Measurements from ENCODE around the gene R3HDM2. TPM values are rescaled to one million over a fixed set of nuclear protein-coding genes. Genes with fewer than 3 reads are reported as not detected.

R3HDM2 gene
- total and polyA plus RNA-seq, 2 donors (not counting 1 experiment from before 2014, with no cell fraction given): 21.3 to 22.8 TPM

GRCh38 chr12:57386187-57386720 lies 44.6 kb downstream of the R3HDM2 start:
- Histone ChIP-seq H3K36me3 (ENCODE audit: control insufficient read depth, insufficient read depth, low read length) (no peaks in the 10 kb centered on the region), H4K20me1 (ENCODE audit: control insufficient read depth, extremely low read depth, insufficient read depth, low read length) (no peaks in the 10 kb centered on the region), H2AFZ (ENCODE audit: low read length) (no peak overlapping the region), H3K4me2 (ENCODE audit: extremely low read depth, insufficient read depth, low read length) (no peak overlapping the region), H3K9ac (ENCODE audit: insufficient read depth, low read length) (no peak overlapping the region), H3K27me3 (ENCODE audit: control insufficient read depth, insufficient read depth, low read length) (no peaks in the 10 kb centered on the region), H3K79me2 (ENCODE audit: control insufficient read depth, insufficient read depth, low read length) (no peaks in the 10 kb centered on the region), H3K4me1 (ENCODE audit: control insufficient read depth, extremely low read depth, insufficient read depth, low read length) (peaks cover 13% of the 10 kb centered on the region), H3K27ac (ENCODE audit: insufficient read depth, low read length) (no peak overlapping the region), H3K9me3 (ENCODE audit: control insufficient read depth, insufficient read depth, low read depth, low read length) (no peaks in the 10 kb centered on the region), H3K4me3 (replicated peaks in 1 of 4; ENCODE audit: control extremely low read depth in 1 of 4, insufficient read depth in 1 of 4, low read depth in 3 of 4, low read length in 4 of 4) (no peak overlapping the region)
- DNase-seq (ENCODE audit: low read depth in 2 of 2): no peak
- no peak for TF ChIP-seq CTCF (conservative IDR thresholded peaks at IDR 0.05 in 1 of 2, IDR thresholded peaks at IDR 0.05 in 1 of 2; ENCODE audit: low read depth in 1 of 2, low read length in 2 of 2)
- TF ChIP-seq EZH2 (IDR thresholded peaks at IDR 0.05; ENCODE audit: low read length, missing control alignments): no peak

- no peak for DNase-seq (ENCODE audit: low read depth in 2 of 2)
- TF ChIP-seq CTCF (conservative IDR thresholded peaks at IDR 0.05 in 1 of 2, IDR thresholded peaks at IDR 0.05 in 1 of 2; ENCODE audit: low read depth in 1 of 2, low read length in 2 of 2): no peak
- no peak for TF ChIP-seq EZH2 (IDR thresholded peaks at IDR 0.05; ENCODE audit: low read length, missing control alignments)
- no peak overlapping the region for H3K4me2 ChIP-seq (ENCODE audit: extremely low read depth, insufficient read depth, low read length)
- no peak overlapping the region for H2AFZ ChIP-seq (ENCODE audit: low read length)
- H4K20me1 ChIP-seq (ENCODE audit: control insufficient read depth, extremely low read depth, insufficient read depth, low read length): no peaks in the 10 kb centered on the region
- H3K9me3 ChIP-seq (ENCODE audit: control insufficient read depth, insufficient read depth, low read depth, low read length): no peaks in the 10 kb centered on the region
- H3K4me1 ChIP-seq (ENCODE audit: control insufficient read depth, extremely low read depth, insufficient read depth, low read length): peaks cover 13% of the 10 kb centered on the region
- H3K36me3 ChIP-seq (ENCODE audit: control insufficient read depth, insufficient read depth, low read length): no peaks in the 10 kb centered on the region
- no peak overlapping the region for H3K9ac ChIP-seq (ENCODE audit: insufficient read depth, low read length)
- no peak overlapping the region for H3K4me3 ChIP-seq (replicated peaks in 1 of 4; ENCODE audit: control extremely low read depth in 1 of 4, insufficient read depth in 1 of 4, low read depth in 3 of 4, low read length in 4 of 4)
- H3K27ac ChIP-seq (ENCODE audit: insufficient read depth, low read length): no peak overlapping the region
- H3K79me2 ChIP-seq (ENCODE audit: control insufficient read depth, insufficient read depth, low read length): no peaks in the 10 kb centered on the region
- no peaks in the 10 kb centered on the region for H3K27me3 ChIP-seq (ENCODE audit: control insufficient read depth, insufficient read depth, low read length)
These were observed 45.3 kb downstream of the R3HDM2 start for GRCh38 chr12:57385586-57385985.

- TF ChIP-seq EZH2 (IDR thresholded peaks at IDR 0.05; ENCODE audit: low read length, missing control alignments) (no peak), CTCF (conservative IDR thresholded peaks at IDR 0.05 in 1 of 2, IDR thresholded peaks at IDR 0.05 in 1 of 2; ENCODE audit: low read depth in 1 of 2, low read length in 2 of 2) (no peak)
- H3K4me3 ChIP-seq (replicated peaks in 1 of 4; ENCODE audit: control extremely low read depth in 1 of 4, insufficient read depth in 1 of 4, low read depth in 3 of 4, low read length in 4 of 4): no peak overlapping the region
- H4K20me1 ChIP-seq (ENCODE audit: control insufficient read depth, extremely low read depth, insufficient read depth, low read length): no peaks in the 10 kb centered on the region
- DNase-seq (ENCODE audit: low read depth in 2 of 2): no peak
- no peaks in the 10 kb centered on the region for H3K9me3 ChIP-seq (ENCODE audit: control insufficient read depth, insufficient read depth, low read depth, low read length)
- no peak overlapping the region for H3K4me2 ChIP-seq (ENCODE audit: extremely low read depth, insufficient read depth, low read length)
- H2AFZ ChIP-seq (ENCODE audit: low read length): no peak overlapping the region
- H3K27ac ChIP-seq (ENCODE audit: insufficient read depth, low read length): no peak overlapping the region
- no peak overlapping the region for H3K9ac ChIP-seq (ENCODE audit: insufficient read depth, low read length)
- peaks cover 5% of the 10 kb centered on the region for H3K4me1 ChIP-seq (ENCODE audit: control insufficient read depth, extremely low read depth, insufficient read depth, low read length)
- H3K36me3 ChIP-seq (ENCODE audit: control insufficient read depth, insufficient read depth, low read length): no peaks in the 10 kb centered on the region
- H3K79me2 ChIP-seq (ENCODE audit: control insufficient read depth, insufficient read depth, low read length): no peaks in the 10 kb centered on the region
- no peaks in the 10 kb centered on the region for H3K27me3 ChIP-seq (ENCODE audit: control insufficient read depth, insufficient read depth, low read length)
These were observed 46.4 kb downstream of the R3HDM2 start for GRCh38 chr12:57384478-57384877.

Measured in fibroblast of lung (primary cell).